ENCODE results near the gene TGOLN2. TPM values are rescaled to one million over a fixed set of nuclear protein-coding genes. Genes with fewer than 3 reads are reported as not detected.

TGOLN2 gene
- total RNA-seq, 1 donor: 119 TPM

DNA sequence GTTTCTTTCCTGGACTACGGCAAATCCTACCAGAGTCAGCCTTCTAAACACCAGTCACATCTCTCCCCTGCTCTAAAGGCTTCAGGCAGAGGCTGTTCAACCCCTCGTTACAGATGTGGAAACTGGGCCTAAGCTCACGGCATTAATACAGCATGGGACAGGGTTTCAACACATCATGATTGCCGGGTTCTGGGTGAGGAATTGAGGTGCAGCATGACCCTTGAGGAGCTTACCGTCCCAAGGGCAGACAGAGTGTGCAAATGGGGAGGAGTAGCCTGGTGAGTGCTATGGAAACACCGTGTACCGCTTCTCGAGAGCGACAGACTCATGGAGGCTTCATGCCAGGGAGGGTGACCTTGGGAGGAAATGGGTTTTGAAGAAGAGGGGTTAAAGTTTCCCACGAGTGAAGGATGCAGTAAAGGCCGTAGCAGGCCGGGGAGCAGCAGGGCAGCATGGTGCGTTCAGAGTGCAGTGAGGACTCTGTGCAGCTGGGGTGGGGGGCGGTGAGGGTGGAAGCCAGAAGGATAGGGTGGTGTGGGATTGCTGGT lies 51.1 kb downstream of the TGOLN2 start:
- no peak overlapping the region for H3K4me3 ChIP-seq (ENCODE audit: low read depth, low read length)
- TF ChIP-seq, protein P1, sequence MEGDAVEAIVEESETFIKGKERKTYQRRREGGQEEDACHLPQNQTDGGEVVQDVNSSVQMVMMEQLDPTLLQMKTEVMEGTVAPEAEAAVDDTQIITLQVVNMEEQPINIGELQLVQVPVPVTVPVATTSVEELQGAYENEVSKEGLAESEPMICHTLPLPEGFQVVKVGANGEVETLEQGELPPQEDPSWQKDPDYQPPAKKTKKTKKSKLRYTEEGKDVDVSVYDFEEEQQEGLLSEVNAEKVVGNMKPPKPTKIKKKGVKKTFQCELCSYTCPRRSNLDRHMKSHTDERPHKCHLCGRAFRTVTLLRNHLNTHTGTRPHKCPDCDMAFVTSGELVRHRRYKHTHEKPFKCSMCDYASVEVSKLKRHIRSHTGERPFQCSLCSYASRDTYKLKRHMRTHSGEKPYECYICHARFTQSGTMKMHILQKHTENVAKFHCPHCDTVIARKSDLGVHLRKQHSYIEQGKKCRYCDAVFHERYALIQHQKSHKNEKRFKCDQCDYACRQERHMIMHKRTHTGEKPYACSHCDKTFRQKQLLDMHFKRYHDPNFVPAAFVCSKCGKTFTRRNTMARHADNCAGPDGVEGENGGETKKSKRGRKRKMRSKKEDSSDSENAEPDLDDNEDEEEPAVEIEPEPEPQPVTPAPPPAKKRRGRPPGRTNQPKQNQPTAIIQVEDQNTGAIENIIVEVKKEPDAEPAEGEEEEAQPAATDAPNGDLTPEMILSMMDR (IDR thresholded peaks at IDR 0.05; ENCODE audit: insufficient read depth, low read depth, low read length): no peak
- DNase-seq (ENCODE audit: low read depth): no peak

DNA sequence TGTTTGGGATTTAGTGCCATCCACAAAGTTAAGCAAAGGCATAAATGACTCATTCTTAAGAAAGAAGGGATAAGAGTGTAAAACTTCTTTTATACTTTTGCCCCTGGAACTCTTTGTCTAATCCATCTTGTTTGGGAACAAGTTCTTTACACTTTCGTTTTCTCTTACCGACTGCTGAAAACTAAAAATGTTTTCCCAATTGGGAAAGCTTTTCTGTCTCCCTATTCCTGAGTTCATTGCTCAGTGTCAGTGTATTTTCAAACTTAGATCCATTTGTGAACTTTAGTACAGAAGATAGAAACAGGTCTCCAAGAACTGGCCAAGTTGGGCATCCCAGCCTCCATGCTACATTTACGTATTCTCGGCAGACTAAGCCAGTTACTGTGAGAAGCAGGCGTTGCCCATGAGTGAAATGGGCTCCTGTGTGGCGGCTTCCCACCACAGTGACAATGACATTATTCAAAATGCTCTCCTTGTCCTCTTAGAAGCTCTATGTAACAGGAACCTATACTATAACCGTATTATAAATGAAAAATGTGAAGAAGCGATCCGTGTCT lies 51.7 kb downstream of the TGOLN2 start:
- peak; percentile 48 for DNase-seq (ENCODE audit: low read depth)
- TF ChIP-seq, protein P1 (IDR thresholded peaks at IDR 0.05; ENCODE audit: insufficient read depth, low read depth, low read length): no peak
- H3K4me3 ChIP-seq (ENCODE audit: low read depth, low read length): peak overlapping the region; percentile 44

DNA sequence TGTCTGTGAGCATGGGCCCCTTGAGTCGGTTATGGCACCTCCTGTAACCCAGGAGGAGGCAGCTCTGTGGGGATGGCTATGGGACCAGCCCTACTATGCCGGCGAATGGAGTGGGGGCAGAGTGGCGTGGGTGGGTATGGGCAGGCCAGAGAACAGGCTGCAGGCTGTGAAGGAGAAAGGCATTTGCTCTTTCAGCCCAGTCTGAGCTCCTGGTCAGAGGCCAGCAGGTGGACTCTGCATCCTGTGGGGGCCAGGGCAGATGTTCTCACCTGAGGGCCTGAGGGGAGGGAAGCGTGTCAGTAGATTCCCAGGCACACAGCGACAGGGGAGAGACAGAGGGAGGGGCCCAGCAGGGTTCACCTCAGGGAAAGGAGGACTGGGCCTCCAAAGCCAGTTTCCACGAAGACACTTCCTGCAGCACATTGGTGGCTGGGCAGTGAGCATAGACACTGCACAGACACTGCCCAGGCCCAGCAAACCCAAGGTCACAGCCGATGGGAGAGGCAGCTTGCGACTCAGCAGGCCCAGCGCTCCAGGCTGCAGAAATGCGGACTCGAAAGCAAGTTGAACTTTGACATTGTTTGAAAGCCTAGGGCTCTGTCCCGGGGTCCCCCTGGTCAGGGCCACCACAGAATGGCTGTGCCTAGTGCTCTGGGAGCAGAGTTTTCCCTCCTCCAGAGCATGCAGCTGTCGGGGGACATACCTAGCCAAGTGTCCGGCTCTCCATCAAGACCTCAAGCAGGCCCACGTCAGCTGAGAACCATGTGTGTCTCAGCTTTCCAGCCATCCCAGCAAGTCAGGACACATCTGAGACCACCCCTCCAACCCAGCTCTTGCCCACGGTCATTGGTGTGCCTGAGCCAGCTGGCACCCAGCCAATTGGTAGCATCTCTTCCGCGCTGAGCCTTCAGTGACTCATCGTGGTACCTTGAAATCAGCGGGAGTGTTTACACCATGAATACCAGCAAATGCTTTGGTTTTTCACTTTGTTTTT lies 53.8 kb downstream of the TGOLN2 start:
- DNase-seq (ENCODE audit: low read depth): peak; percentile 76
- H3K4me3 ChIP-seq (ENCODE audit: low read depth, low read length): no peak overlapping the region
- TF ChIP-seq, protein P1 (IDR thresholded peaks at IDR 0.05; ENCODE audit: insufficient read depth, low read depth, low read length): no peak

DNA sequence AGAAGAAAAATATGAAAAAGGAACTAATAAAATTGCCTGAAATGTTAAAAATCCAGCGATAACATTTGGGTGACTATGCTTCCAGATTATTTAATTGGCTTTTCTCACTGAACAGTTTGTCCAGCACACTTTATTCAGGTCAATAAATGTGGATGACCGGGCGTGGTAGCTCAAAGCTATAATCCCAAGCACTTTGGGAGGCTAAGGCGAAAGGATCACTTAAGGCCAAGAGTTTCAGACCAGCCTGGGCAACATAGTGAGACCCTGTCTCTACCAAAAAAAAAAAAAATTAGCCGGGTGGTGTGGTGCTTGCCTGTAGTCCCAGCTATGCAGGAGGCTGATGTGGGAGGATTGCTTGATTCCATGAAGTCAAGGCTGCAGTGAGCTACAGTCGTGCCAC lies 55.4 kb downstream of the TGOLN2 start:
- no peak for DNase-seq (ENCODE audit: low read depth)
- H3K4me3 ChIP-seq (ENCODE audit: low read depth, low read length): no peak overlapping the region
- TF ChIP-seq, protein P1 (IDR thresholded peaks at IDR 0.05; ENCODE audit: insufficient read depth, low read depth, low read length): no peak

DNA sequence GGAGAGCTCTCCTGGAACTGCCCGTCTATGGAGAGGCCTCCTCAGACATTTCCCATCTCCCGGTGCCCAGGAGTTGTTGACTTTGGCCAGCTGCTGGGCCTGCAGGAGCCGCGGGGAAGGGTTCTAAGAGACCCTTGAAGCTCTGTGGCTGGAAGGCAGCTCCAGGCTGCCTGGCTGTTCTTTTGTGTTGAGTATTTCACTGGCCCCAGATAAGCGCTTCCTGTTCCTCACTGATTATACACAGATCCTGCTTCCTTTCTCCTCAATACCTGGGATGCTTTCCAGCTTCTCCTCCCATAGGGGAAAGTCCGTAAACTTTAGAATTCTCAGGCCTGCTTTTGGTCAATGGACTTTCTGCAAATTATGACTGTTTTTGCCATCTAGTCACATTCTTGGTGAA lies 57.8 kb downstream of the TGOLN2 start:
- H3K4me3 ChIP-seq (ENCODE audit: low read depth, low read length): no peak overlapping the region
- no peak for DNase-seq (ENCODE audit: low read depth)
- TF ChIP-seq, protein P1 (IDR thresholded peaks at IDR 0.05; ENCODE audit: insufficient read depth, low read depth, low read length): no peak

Small RNA genes within 50 kb of the gene (small RNA-seq; reads per million reads assigned to genes)
- gene AC062037.1 (not detected), gene RF00019 (not detected), gene RN7SL113P (not detected)

Other genes with a start within 250 kb of the TGOLN2 start
- gene TCF7L1, start 194.6 kb downstream of the TGOLN2 start, total RNA-seq: 4.3 and 9.0 TPM in 2 replicates
- gene RETSAT, start 26.5 kb upstream of the TGOLN2 start, total RNA-seq: 45.1 and 56.1 TPM in 2 replicates
- 15.8 and 19.4 TPM in 2 replicates for gene ELMOD3, start 26.8 kb upstream of the TGOLN2 start, total RNA-seq
- 56.6 and 75.7 TPM in 2 replicates for gene CAPG, start 82.4 kb upstream of the TGOLN2 start, total RNA-seq
- 0.43 TPM in 1 of 2 replicates, not detected in the other for gene SH2D6, start 90.7 kb upstream of the TGOLN2 start, total RNA-seq
- gene MAT2A, start 211.2 kb upstream of the TGOLN2 start, total RNA-seq: 113 and 124 TPM in 2 replicates
- 35.8 and 51.4 TPM in 2 replicates for gene GGCX, start 233.5 kb upstream of the TGOLN2 start, total RNA-seq
- 2.2 and 3.5 TPM in 2 replicates for gene VAMP8, start 249.6 kb upstream of the TGOLN2 start, total RNA-seq

All from fibroblast of villous mesenchyme (primary cell).